ENCODE data around the gene SMTNL1.

Gene SMTNL1

DNA sequence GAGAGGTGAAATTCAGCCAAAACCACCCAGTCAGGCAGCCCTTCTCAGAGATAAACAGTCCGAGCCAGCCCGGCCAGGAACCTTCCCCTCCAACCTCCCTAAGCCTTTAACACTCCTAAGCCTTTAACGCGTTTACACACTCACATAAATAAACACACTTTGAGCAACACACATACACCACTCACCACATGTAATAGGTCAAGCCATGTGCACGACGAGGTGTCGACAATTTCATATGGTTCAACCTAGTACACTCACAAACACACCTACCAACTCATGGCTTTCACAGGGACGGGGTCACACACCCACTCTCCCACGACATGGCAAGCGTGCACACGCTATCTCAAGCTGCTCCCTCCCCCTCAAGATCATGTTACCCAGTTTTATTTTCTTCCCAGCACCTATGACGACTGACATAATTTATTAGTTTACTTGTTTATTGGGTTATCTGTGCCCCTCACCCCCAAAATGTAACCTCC lies 37.4 kb upstream of the SMTNL1 start:
- Histone ChIP-seq H2AFZ (ENCODE audit: low read length) (no peak overlapping the region), H3F3A (ENCODE audit: low read depth) (no peaks in the 10 kb centered on the region), H3K9me2 (replicated peaks; ENCODE audit: low read depth, low read length) (no peaks in the 10 kb centered on the region), H3K79me2 (ENCODE audit: insufficient read depth, low read length) (no peaks in the 10 kb centered on the region), H4K20me1 (ENCODE audit: insufficient read depth, low read length, poor library complexity, severe bottlenecking) (no peaks in the 10 kb centered on the region), H3K9me3 (ENCODE audit: insufficient read depth, low read depth, low read length) (no peaks in the 10 kb centered on the region), H3K9ac (ENCODE audit: low read depth, low read length, poor library complexity, severe bottlenecking) (no peak overlapping the region), H3K36me3 (ENCODE audit: insufficient read depth, low read length) (peaks cover 42% of the 10 kb centered on the region; the same call in 1 of the 2 replicates), H3K4me1 (ENCODE audit: insufficient read depth, low read length, poor library complexity, severe bottlenecking) (no peaks in the 10 kb centered on the region), H3K4me2 (ENCODE audit: low read depth, low read length, poor library complexity, severe bottlenecking) (no peak overlapping the region), H3K4me3 (ENCODE audit: low read length, poor library complexity, severe bottlenecking) (no peak overlapping the region), H3K27me3 (ENCODE audit: insufficient read depth, low read length, poor library complexity, severe bottlenecking) (no peaks in the 10 kb centered on the region)
- TF ChIP-seq, protein P1, sequence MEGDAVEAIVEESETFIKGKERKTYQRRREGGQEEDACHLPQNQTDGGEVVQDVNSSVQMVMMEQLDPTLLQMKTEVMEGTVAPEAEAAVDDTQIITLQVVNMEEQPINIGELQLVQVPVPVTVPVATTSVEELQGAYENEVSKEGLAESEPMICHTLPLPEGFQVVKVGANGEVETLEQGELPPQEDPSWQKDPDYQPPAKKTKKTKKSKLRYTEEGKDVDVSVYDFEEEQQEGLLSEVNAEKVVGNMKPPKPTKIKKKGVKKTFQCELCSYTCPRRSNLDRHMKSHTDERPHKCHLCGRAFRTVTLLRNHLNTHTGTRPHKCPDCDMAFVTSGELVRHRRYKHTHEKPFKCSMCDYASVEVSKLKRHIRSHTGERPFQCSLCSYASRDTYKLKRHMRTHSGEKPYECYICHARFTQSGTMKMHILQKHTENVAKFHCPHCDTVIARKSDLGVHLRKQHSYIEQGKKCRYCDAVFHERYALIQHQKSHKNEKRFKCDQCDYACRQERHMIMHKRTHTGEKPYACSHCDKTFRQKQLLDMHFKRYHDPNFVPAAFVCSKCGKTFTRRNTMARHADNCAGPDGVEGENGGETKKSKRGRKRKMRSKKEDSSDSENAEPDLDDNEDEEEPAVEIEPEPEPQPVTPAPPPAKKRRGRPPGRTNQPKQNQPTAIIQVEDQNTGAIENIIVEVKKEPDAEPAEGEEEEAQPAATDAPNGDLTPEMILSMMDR (conservative IDR thresholded peaks at IDR 0.05; ENCODE audit: low read length) = no peak
- TF ChIP-seq EZH2phosphoT487 (IDR thresholded peaks at IDR 0.05; ENCODE audit: borderline replicate concordance) = no peak

DNA sequence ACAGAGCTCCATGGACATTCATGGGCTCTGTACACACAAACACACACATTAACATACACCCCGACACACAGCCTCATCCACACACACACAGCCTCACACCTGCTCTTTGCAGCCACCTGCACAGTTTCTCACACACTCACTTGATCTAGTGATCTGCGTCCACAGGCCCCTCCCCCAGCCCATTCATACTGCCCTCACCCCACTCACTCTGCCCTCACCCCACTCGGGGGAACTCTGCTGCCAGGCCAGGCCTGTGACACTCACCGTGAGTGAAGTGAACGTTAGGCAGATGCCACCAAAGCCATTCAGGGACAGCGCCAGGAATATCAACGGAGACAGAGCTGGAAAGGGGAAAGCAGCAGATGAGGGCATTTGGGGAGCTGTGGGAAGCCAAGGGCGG lies 36.9 kb upstream of the SMTNL1 start:
- no peak overlapping the region for H3K9ac ChIP-seq (ENCODE audit: low read depth, low read length, poor library complexity, severe bottlenecking)
- H3K27me3 ChIP-seq (ENCODE audit: insufficient read depth, low read length, poor library complexity, severe bottlenecking) = no peaks in the 10 kb centered on the region
- H3K9me3 ChIP-seq (ENCODE audit: insufficient read depth, low read depth, low read length) = no peaks in the 10 kb centered on the region
- no peak for TF ChIP-seq EZH2phosphoT487 (IDR thresholded peaks at IDR 0.05; ENCODE audit: borderline replicate concordance)
- TF ChIP-seq, protein P1 (conservative IDR thresholded peaks at IDR 0.05; ENCODE audit: low read length) = no peak
- no peak overlapping the region for H2AFZ ChIP-seq (ENCODE audit: low read length)
- H3K4me1 ChIP-seq (ENCODE audit: insufficient read depth, low read length, poor library complexity, severe bottlenecking) = no peaks in the 10 kb centered on the region
- H3K79me2 ChIP-seq (ENCODE audit: insufficient read depth, low read length) = no peaks in the 10 kb centered on the region
- H3F3A ChIP-seq (ENCODE audit: low read depth) = no peaks in the 10 kb centered on the region
- no peaks in the 10 kb centered on the region for H4K20me1 ChIP-seq (ENCODE audit: insufficient read depth, low read length, poor library complexity, severe bottlenecking)
- no peaks in the 10 kb centered on the region for H3K9me2 ChIP-seq (replicated peaks; ENCODE audit: low read depth, low read length)
- H3K4me2 ChIP-seq (ENCODE audit: low read depth, low read length, poor library complexity, severe bottlenecking) = no peak overlapping the region
- H3K4me3 ChIP-seq (ENCODE audit: low read length, poor library complexity, severe bottlenecking) = no peak overlapping the region
- peaks cover 41% of the 10 kb centered on the region; the same call in 1 of the 2 replicates for H3K36me3 ChIP-seq (ENCODE audit: insufficient read depth, low read length)

DNA sequence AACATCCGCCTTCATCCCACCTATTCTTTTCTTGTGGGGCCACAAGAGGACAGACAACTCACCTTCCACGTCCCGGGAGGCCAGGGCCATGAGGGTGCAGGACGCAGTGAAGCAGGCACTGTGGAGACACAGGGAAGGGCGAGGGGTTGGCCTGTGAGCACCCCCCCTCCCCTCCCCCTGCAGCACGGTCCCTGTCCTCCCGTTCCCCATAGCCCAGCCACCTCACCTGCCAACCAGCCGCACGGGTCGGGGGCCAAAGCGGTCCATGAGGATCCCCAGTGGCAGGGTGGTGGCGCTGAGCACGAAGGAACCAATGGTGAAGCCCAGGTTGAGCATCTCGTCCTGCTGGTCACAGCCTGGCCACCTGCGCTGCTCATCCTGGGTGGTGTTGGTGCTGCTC lies 36.5 kb upstream of the SMTNL1 start:
- no peaks in the 10 kb centered on the region for H3K79me2 ChIP-seq (ENCODE audit: insufficient read depth, low read length)
- H3K9me3 ChIP-seq (ENCODE audit: insufficient read depth, low read depth, low read length) = no peaks in the 10 kb centered on the region
- peaks cover 36% of the 10 kb centered on the region; the same call in 1 of the 2 replicates for H3K36me3 ChIP-seq (ENCODE audit: insufficient read depth, low read length)
- no peaks in the 10 kb centered on the region for H3K4me1 ChIP-seq (ENCODE audit: insufficient read depth, low read length, poor library complexity, severe bottlenecking)
- H3K4me2 ChIP-seq (ENCODE audit: low read depth, low read length, poor library complexity, severe bottlenecking) = no peak overlapping the region
- H3K9ac ChIP-seq (ENCODE audit: low read depth, low read length, poor library complexity, severe bottlenecking) = no peak overlapping the region
- no peaks in the 10 kb centered on the region for H3K9me2 ChIP-seq (replicated peaks; ENCODE audit: low read depth, low read length)
- H3F3A ChIP-seq (ENCODE audit: low read depth) = no peaks in the 10 kb centered on the region
- no peak overlapping the region for H3K4me3 ChIP-seq (ENCODE audit: low read length, poor library complexity, severe bottlenecking)
- TF ChIP-seq EZH2phosphoT487 (IDR thresholded peaks at IDR 0.05; ENCODE audit: borderline replicate concordance) = no peak
- TF ChIP-seq, protein P1 (conservative IDR thresholded peaks at IDR 0.05; ENCODE audit: low read length) = no peak
- H3K27me3 ChIP-seq (ENCODE audit: insufficient read depth, low read length, poor library complexity, severe bottlenecking) = no peaks in the 10 kb centered on the region
- H4K20me1 ChIP-seq (ENCODE audit: insufficient read depth, low read length, poor library complexity, severe bottlenecking) = no peaks in the 10 kb centered on the region
- no peak overlapping the region for H2AFZ ChIP-seq (ENCODE audit: low read length)
